H9 (cell line): ENCODE results near the gene STK11IP. TPM values are rescaled to one million over a fixed set of nuclear protein-coding genes. Genes with fewer than 3 reads are reported as not detected.
A peak's percentile ranks its signal among the peaks of the same experiment; 100 is the strongest.

Experiments
- DNase-seq: peaks from one replicate; pipeline ENCODE4 v3.0.0-alpha.2; 2017
- H2AFZ ChIP-seq: one replicate; pipeline ENCODE4 v1.6.1; 2013; ENCODE audit warnings: mild to moderate bottlenecking, low read length, control low read depth, moderate library complexity
- H2AK5ac ChIP-seq: 2 replicates; pipeline ENCODE4 v1.6.1; 2013; ENCODE audit warnings: low read length, control low read depth, mixed read lengths; ENCODE audit not compliant: insufficient read length
- H2BK120ac ChIP-seq: one replicate; pipeline ENCODE4 v1.6.1; 2013; ENCODE audit warnings: low read depth, mild to moderate bottlenecking, low read length, control low read depth, inconsistent platforms; ENCODE audit not compliant: poor library complexity, severe bottlenecking
- H2BK12ac ChIP-seq: 2 replicates; pipeline ENCODE4 v1.6.1; 2013; ENCODE audit warnings: low read length, control low read depth, mixed read lengths, low read depth; ENCODE audit not compliant: insufficient read length
- H2BK15ac ChIP-seq: 2 replicates; pipeline ENCODE4 v1.6.1; 2013; ENCODE audit warnings: low read depth, low read length, control low read depth
- H2BK20ac ChIP-seq: one replicate; pipeline ENCODE4 v1.6.1; 2013; ENCODE audit warnings: low read depth, mild to moderate bottlenecking, low read length, control low read depth, inconsistent platforms; ENCODE audit not compliant: poor library complexity, severe bottlenecking
- H2BK5ac ChIP-seq: 2 replicates; pipeline ENCODE4 v1.6.1; 2013; ENCODE audit warnings: low read length, control low read depth, mixed read lengths; ENCODE audit not compliant: insufficient read length
- H3K14ac ChIP-seq: 2 replicates; pipeline ENCODE4 v1.6.1; 2013; ENCODE audit warnings: low read length, control low read depth; ENCODE audit not compliant: insufficient read depth
- H3K18ac ChIP-seq: 2 replicates; pipeline ENCODE4 v1.6.1; 2013; ENCODE audit warnings: low read depth, mild to moderate bottlenecking, mixed read lengths, low read length, control low read depth; ENCODE audit not compliant: insufficient read length
- H3K23ac ChIP-seq: 2 replicates; pipeline ENCODE4 v1.6.1; 2013; ENCODE audit warnings: low read length, control low read depth, mixed read lengths, low read depth; ENCODE audit not compliant: insufficient read length
- H3K23me2 ChIP-seq: 2 replicates; pipeline ENCODE4 v1.6.1; 2013; ENCODE audit warnings: low read depth, mild to moderate bottlenecking, mixed read lengths, low read length, control low read depth; ENCODE audit not compliant: insufficient read length, poor library complexity, severe bottlenecking
- H3K27ac ChIP-seq: 2 replicates; pipeline ENCODE4 v1.5.1; 2013; ENCODE audit warnings: low read length, control low read depth, mixed read lengths, low read depth; ENCODE audit not compliant: insufficient read length
- H3K27me3 ChIP-seq: 2 replicates; pipeline ENCODE4 v1.6.1; 2013; ENCODE audit warnings: low read length, control low read depth, inconsistent platforms; ENCODE audit not compliant: insufficient read depth
- H3K4ac ChIP-seq: 2 replicates; pipeline ENCODE4 v1.6.1; 2013; ENCODE audit warnings: low read depth, mild to moderate bottlenecking, control low read depth, inconsistent platforms, low read length, moderate library complexity
- H3K4me1 ChIP-seq: 2 replicates; pipeline ENCODE4 v1.6.1; 2013; ENCODE audit warnings: low read length, control low read depth, inconsistent platforms; ENCODE audit not compliant: insufficient read depth
- H3K4me2 ChIP-seq: 2 replicates; pipeline ENCODE4 v1.6.1; 2013; ENCODE audit warnings: low read length, control low read depth, mixed read lengths; ENCODE audit not compliant: insufficient read length, insufficient read depth
- H3K56ac ChIP-seq: 2 replicates; pipeline ENCODE4 v1.6.1; 2013; ENCODE audit warnings: low read depth, mild to moderate bottlenecking, mixed read lengths, low read length, control low read depth; ENCODE audit not compliant: insufficient read length
- H3K79me1 ChIP-seq: 2 replicates; pipeline ENCODE4 v1.6.1; 2013; ENCODE audit warnings: low read depth, mild to moderate bottlenecking, moderate library complexity, low read length, control low read depth, inconsistent platforms; ENCODE audit not compliant: insufficient read depth, poor library complexity, severe bottlenecking
- H3K79me2 ChIP-seq: 2 replicates; pipeline ENCODE4 v1.6.1; 2013; ENCODE audit warnings: low read length, control low read depth, inconsistent platforms; ENCODE audit not compliant: insufficient read depth
- H3K9ac ChIP-seq: 2 replicates; pipeline ENCODE4 v1.6.1; 2013; ENCODE audit warnings: low read length, control low read depth, mixed read lengths; ENCODE audit not compliant: insufficient read length; ENCODE audit errors: extremely low read depth
- H3K9me3 ChIP-seq: one replicate; pipeline ENCODE4 v1.6.1; 2013; ENCODE audit warnings: low read depth, low read length, inconsistent platforms; ENCODE audit not compliant: control insufficient read depth
- H3T11ph ChIP-seq: one replicate; pipeline ENCODE4 v1.6.1; 2013; ENCODE audit warnings: mild to moderate bottlenecking, low read length, control low read depth, inconsistent platforms
- H4K20me1 ChIP-seq: one replicate; pipeline ENCODE4 v1.6.1; 2013; ENCODE audit not compliant: control insufficient read depth, insufficient read length, insufficient read depth
- H4K5ac ChIP-seq: 2 replicates; pipeline ENCODE4 v1.6.1; 2013; ENCODE audit warnings: low read depth, mild to moderate bottlenecking, mixed read lengths, low read length, control low read depth; ENCODE audit not compliant: insufficient read length
- H4K8ac ChIP-seq: replicated peaks from 2 replicates; pipeline ENCODE4 v1.6.1; 2013; ENCODE audit warnings: low read length, control low read depth, mixed read lengths, low read depth; ENCODE audit not compliant: insufficient read length
- H4K91ac ChIP-seq: 2 replicates; pipeline ENCODE4 v1.6.1; 2013; ENCODE audit warnings: low read depth, mild to moderate bottlenecking, moderate library complexity, mixed read lengths, low read length, control low read depth; ENCODE audit not compliant: insufficient read length
- H3K27ac Mint-ChIP-seq, 3 experiments: 2 replicates in 2 of 3; 3 replicates in 1 of 3; pipeline ENCODE4 v1.8.0; 2020 to 2021; ENCODE audit warnings: mixed read lengths in 3 of 3, mild to moderate bottlenecking in 1 of 3, moderate library complexity in 1 of 3
- H3K27me3 Mint-ChIP-seq: 2 replicates; pipeline ENCODE4 v1.8.0; 2021; ENCODE audit warnings: low read depth, mild to moderate bottlenecking, moderate library complexity, mixed read lengths
- H3K36me3 Mint-ChIP-seq, 3 experiments: 2 replicates in 2 of 3; 3 replicates in 1 of 3; pipeline ENCODE4 v1.8.0; 2020 to 2021; ENCODE audit warnings: low read depth in 3 of 3, mixed read lengths in 3 of 3; ENCODE audit not compliant: insufficient read depth in 1 of 3
- H3K4me1 Mint-ChIP-seq, 2 experiments: 2 replicates each; pipeline ENCODE4 v1.8.0; 2020; ENCODE audit warnings: mixed read lengths in 2 of 2
- H3K4me3 Mint-ChIP-seq, 2 experiments: 2 replicates in 1 of 2; 3 replicates in 1 of 2; pipeline ENCODE4 v1.8.0; 2020 to 2021; ENCODE audit warnings: mild to moderate bottlenecking in 2 of 2, mixed read lengths in 2 of 2, moderate library complexity in 1 of 2
- H3K9me3 Mint-ChIP-seq, 2 experiments: 2 replicates in 1 of 2; 3 replicates in 1 of 2; pipeline ENCODE4 v1.8.0; 2020; ENCODE audit warnings: mild to moderate bottlenecking in 2 of 2, mixed read lengths in 2 of 2, moderate library complexity in 1 of 2
- CTCF ChIP-seq: fragments of 200-600 bp; sonication (generic); conservative IDR thresholded peaks from 3 replicates; pipeline ENCODE4 v1.8.0; 2021; ENCODE audit warnings: antibody characterized with exemption, mild to moderate bottlenecking
- WGBS: extraction: QIAGEN DNeasy Blood & Tissue Kit; methylation state at CpG from one replicate; pipeline ENCODE4 v1.1.7; 2013; ENCODE audit warnings: missing lambda C conversion rate, low lambda C conversion rate, mixed read lengths; ENCODE audit not compliant: insufficient read length; ENCODE audit errors: extremely low coverage; 5-methylcytosine and 5-hydroxymethylcytosine counted together
- total RNA-seq: library from RNA; stranded (reverse); gene quantifications from 2 replicates; pipeline ENCODE4 v1.2.1, GENCODE V29; 2021

The STK11IP gene
- total RNA-seq, 1 experiment from 2014 or later, result 31.1 TPM

DNA sequence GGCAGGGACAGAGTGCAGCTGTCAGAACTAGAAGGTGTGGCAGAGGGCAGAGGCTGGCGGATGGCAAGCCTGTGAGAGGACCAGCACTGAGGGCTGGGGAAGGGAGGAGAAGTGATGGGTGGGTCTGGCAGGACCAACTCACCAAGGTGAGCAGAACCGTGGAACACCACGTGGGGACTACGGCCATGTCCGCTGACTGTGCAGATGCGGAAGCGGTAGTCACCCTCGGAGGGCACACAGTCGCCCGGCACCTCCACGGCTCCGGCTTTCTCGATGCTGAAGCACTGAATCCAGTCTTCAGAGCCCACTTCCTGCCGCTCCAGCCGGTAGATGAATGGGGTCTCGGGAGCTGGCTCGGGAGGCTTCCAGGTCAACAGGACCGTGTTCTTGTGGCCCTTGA lies 30.5 kb upstream of the STK11IP start:
- Histone ChIP-seq H3K27ac (no peak overlapping the region), H3K4me2 (no peak overlapping the region), H3K9ac (no peak overlapping the region), H3K56ac (no peak overlapping the region), H3K18ac (no peak overlapping the region), H3K27me3 (no peaks in the 10 kb centered on the region; the same call in 1 of the 2 replicates), H2BK15ac (no peak overlapping the region), H2AK5ac (peak overlapping the region; percentile 18), H4K5ac (no peak overlapping the region), H2BK12ac (peak overlapping the region; percentile 11), H3K9me3 (no peaks in the 10 kb centered on the region), H3K79me1 (no peaks in the 10 kb centered on the region), H3K23me2 (peaks cover 7% of the 10 kb centered on the region), H2BK120ac (no peak overlapping the region), H3K4ac (no peak overlapping the region), H2BK20ac (no peak overlapping the region), H3K79me2 (no peaks in the 10 kb centered on the region), H2BK5ac (no peak overlapping the region), H3T11ph (no peak overlapping the region), H4K91ac (no peak overlapping the region), H3K14ac (no peak overlapping the region), H3K4me1 (peaks cover 12% of the 10 kb centered on the region; the same call in 1 of the 2 replicates), H4K20me1 (no peaks in the 10 kb centered on the region), H3K23ac (no peak overlapping the region), H4K8ac (no peak overlapping the region), H2AFZ (no peak overlapping the region)
- Mint-ChIP-seq H3K36me3 (peaks cover 49 to 70% (median 68%) of the 10 kb centered on the region in 3 experiments), H3K27me3 (peaks cover 5% of the 10 kb centered on the region), H3K27ac (peak overlapping the region; percentile 25 to 96 (median 52); a peak in 3 of 7 replicates), H3K4me3 (peak overlapping the region in 1 of 2 experiments; percentile 42; a peak in 1 of 5 replicates), H3K4me1 (peaks cover 67 to 71% of the 10 kb centered on the region in 2 experiments), H3K9me3 (no peaks in the 10 kb centered on the region; a peak in 1 of 5 replicates)
- WGBS, result no CpG with 5 or more reads among the region's 18 CpGs
- no peak for TF ChIP-seq CTCF
- no peak for DNase-seq
